Ascending aorta (tissue), 2 donors: Measurements from ENCODE around the gene COL19A1. TPM values are rescaled to one million over a fixed set of nuclear protein-coding genes. Genes with fewer than 3 reads are reported as not detected.

Source experiments
- DNase-seq, 2 donors: peaks; one replicate each; pipeline ENCODE4 v3.0.0-alpha.2; 2019; ENCODE audit warnings: low spot score in 2 of 2
- H3K27ac ChIP-seq, 2 donors: fragments of 200-600 bp; sonication (generic); one replicate each; pipeline ENCODE4 v1.5.1; 2016 to 2017; ENCODE audit warnings: mild to moderate bottlenecking in 1 of 2
- H3K27me3 ChIP-seq: fragments of 200-600 bp; sonication (generic); one replicate; pipeline ENCODE4 v1.5.1; 2017
- H3K36me3 ChIP-seq, 2 donors: fragments of 200-600 bp; sonication (generic); one replicate each; pipeline ENCODE4 v1.5.1; 2016
- H3K4me1 ChIP-seq, 2 donors: fragments of 200-600 bp; sonication (generic); one replicate each; pipeline ENCODE4 v1.5.1; 2016 to 2017; ENCODE audit warnings: mild to moderate bottlenecking in 1 of 2
- H3K4me3 ChIP-seq, 2 donors: fragments of 200-600 bp; sonication (generic); one replicate each; pipeline ENCODE4 v1.5.1; 2016 to 2017; ENCODE audit warnings: mild to moderate bottlenecking in 1 of 2
- H3K9me3 ChIP-seq, 2 donors: fragments of 200-600 bp; sonication (generic); one replicate each; pipeline ENCODE4 v1.5.1; 2016
- intact Hi-C: fragments of 100-400 bp; cut with DNase I; formaldehyde crosslinking; loops from one replicate; pipeline ENCODE4 v1.15.1; 2023
- total RNA-seq: library from RNA; depleted of rRNA; stranded (reverse); fragments of >200 nt; gene quantifications from one replicate; pipeline ENCODE4 v1.1.0, GENCODE V29; 2016
- TF ChIP-seq, protein P1 (sequence below), 3 experiments: fragments of 200-600 bp in 2 of 3; fragments of 450-650 bp in 1 of 3; sonication (generic) in 2 of 3; IDR thresholded peaks; one replicate each; pipeline ENCODE4 v1.5.1; 2016 to 2019; ENCODE audit warnings: antibody characterized with exemption in 3 of 3, mild to moderate bottlenecking in 1 of 3, moderate library complexity in 1 of 3

Gene COL19A1
- total RNA-seq, 1 donor from 2014 or later: not detected

DNA sequence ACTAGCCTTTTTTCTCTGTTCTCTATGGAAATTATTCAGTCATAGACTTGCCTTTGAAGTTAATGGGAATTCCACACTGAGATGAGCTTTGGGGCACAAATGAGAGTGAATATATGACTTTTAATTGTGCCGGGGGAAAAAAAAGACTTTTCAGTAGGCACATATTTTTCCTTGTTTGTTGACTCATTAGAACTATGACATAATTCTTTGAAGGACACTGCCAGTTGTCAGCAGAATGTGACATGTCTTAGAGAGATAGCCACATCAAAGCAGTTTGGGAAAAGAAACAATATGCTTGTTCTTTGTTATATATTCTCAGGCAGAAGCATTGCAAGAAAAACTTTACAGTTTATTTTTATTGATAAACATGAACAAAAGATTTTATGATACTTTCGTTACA is 298.2 kb downstream of the COL19A1 start:
- no peak overlapping the region for H3K4me3 ChIP-seq
- no peaks in the 10 kb centered on the region for H3K4me1 ChIP-seq
- H3K27me3 ChIP-seq: no peaks in the 10 kb centered on the region
- intact Hi-C loops: no loop called here
- DNase-seq: no peak
- TF ChIP-seq, protein P1, sequence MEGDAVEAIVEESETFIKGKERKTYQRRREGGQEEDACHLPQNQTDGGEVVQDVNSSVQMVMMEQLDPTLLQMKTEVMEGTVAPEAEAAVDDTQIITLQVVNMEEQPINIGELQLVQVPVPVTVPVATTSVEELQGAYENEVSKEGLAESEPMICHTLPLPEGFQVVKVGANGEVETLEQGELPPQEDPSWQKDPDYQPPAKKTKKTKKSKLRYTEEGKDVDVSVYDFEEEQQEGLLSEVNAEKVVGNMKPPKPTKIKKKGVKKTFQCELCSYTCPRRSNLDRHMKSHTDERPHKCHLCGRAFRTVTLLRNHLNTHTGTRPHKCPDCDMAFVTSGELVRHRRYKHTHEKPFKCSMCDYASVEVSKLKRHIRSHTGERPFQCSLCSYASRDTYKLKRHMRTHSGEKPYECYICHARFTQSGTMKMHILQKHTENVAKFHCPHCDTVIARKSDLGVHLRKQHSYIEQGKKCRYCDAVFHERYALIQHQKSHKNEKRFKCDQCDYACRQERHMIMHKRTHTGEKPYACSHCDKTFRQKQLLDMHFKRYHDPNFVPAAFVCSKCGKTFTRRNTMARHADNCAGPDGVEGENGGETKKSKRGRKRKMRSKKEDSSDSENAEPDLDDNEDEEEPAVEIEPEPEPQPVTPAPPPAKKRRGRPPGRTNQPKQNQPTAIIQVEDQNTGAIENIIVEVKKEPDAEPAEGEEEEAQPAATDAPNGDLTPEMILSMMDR (IDR thresholded peaks at IDR 0.05): no peak
- no peak overlapping the region for H3K27ac ChIP-seq
- H3K9me3 ChIP-seq: no peaks in the 10 kb centered on the region
- H3K36me3 ChIP-seq: no peaks in the 10 kb centered on the region

DNA sequence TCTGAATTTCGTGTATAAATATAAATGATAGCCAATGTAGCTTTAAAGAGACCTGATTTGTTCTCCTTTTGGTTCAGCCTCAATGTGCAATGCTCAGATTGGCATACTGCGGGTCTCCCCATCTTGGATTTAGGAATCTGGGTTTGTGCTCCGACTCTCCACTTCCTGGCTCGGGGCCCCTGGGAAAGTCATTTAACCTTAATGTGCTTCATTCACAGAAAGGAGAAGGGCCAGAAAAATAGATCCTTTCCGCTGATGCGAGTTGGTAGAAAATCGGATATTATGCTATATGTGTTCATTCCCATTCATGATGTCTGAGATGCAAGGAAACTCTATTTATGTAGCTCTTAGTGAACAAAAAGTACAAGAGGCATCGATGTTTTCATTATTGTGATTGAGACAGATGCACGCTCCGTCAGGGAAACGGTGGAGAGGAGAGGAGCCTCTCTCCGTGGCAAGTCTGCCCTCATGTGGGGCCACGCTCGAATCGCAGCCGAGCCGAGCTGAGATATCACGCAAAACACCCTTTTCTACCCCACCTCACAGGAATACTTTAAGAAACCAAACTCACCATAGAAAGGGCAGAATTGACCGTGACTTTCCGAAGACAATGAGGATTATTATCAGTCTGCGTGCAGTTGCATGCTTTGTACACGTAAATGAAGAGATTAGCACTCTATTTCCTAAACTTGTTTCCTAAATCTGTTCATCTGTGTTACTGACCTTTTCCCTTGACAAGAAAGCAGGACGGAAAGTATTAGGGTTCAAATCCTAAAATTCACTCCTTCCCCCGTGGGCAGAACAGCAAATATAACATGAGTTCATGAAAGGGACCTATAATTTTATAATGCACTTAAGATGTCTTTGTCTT is 300.0 kb downstream of the COL19A1 start:
- Histone ChIP-seq H3K27me3 (no peaks in the 10 kb centered on the region), H3K4me3 (peak overlapping the region in 1 of 2 donors; percentile 33), H3K4me1 (no peaks in the 10 kb centered on the region), H3K36me3 (no peaks in the 10 kb centered on the region), H3K27ac (no peak overlapping the region), H3K9me3 (no peaks in the 10 kb centered on the region)
- TF ChIP-seq, protein P1 (IDR thresholded peaks at IDR 0.05): peak in 2 of 3 experiments; percentile 5 to 36
- intact Hi-C loops: no loop called here
- no peak for DNase-seq

DNA sequence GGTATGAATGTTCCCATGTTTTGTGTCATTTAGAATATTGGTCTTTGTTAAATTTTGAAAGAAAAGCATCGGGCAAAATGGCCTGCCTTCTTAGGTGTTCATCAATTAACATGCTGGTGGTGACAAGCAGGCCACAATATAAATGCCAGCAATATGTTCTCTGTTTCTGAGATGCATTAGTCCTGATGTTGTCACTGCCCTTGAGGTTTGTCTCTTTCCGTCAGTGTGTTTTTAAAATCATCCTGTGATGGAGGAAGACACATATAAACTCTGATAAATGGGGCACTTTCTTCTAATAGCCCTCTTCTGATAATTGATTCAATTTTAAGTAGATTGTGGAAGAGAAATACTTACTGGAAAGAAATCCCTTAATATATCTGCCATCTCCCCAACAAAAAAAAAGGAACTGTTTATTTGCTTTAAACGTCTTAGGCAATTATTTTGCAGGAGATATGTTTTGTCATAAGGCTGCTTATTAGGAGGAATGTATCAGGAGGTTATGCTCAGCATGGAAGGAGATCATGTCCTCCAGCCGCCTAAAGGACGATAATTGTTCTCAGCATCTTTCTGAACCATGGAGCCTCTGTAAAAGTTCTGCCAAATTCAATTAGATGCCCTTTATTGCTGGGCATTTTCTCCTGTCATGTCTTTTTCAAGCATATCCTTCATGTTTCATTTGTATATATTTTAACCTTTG is 302.5 kb downstream of the COL19A1 start:
- Histone ChIP-seq H3K36me3 (no peaks in the 10 kb centered on the region), H3K4me1 (no peaks in the 10 kb centered on the region), H3K27ac (no peak overlapping the region), H3K27me3 (no peaks in the 10 kb centered on the region), H3K4me3 (no peak overlapping the region), H3K9me3 (no peaks in the 10 kb centered on the region)
- intact Hi-C loops: no loop called here
- no peak for DNase-seq
- TF ChIP-seq, protein P1 (IDR thresholded peaks at IDR 0.05): no peak

- H3K4me3 ChIP-seq: no peak overlapping the region
- TF ChIP-seq, protein P1 (IDR thresholded peaks at IDR 0.05): no peak
- H3K27me3 ChIP-seq: no peaks in the 10 kb centered on the region
- no peak overlapping the region for H3K27ac ChIP-seq
- intact Hi-C loops: no loop called here
- no peaks in the 10 kb centered on the region for H3K36me3 ChIP-seq
- no peaks in the 10 kb centered on the region for H3K9me3 ChIP-seq
- DNase-seq: no peak
- H3K4me1 ChIP-seq: no peaks in the 10 kb centered on the region
Observed at GRCh38 chr6:70171236-70171635, 304.9 kb downstream of the COL19A1 start.

GRCh38 chr6:70172252-70172651 is 305.9 kb downstream of the COL19A1 start:
- TF ChIP-seq, protein P1 (IDR thresholded peaks at IDR 0.05): no peak
- H3K27me3 ChIP-seq: no peaks in the 10 kb centered on the region
- no peaks in the 10 kb centered on the region for H3K36me3 ChIP-seq
- intact Hi-C loops: no loop called here
- H3K9me3 ChIP-seq: no peaks in the 10 kb centered on the region
- no peak overlapping the region for H3K27ac ChIP-seq
- H3K4me1 ChIP-seq: no peaks in the 10 kb centered on the region
- no peak for DNase-seq
- no peak overlapping the region for H3K4me3 ChIP-seq
